Measurements from ENCODE around the gene PTGS1. TPM values are rescaled to one million over a fixed set of nuclear protein-coding genes. Genes with fewer than 3 reads are reported as not detected.
"Not testable (repeated sequence)": the region's sequence is repeated elsewhere in the genome, so short reads cannot be mapped to it uniquely, and the experiment has no call there.

The PTGS1 gene
- total RNA-seq, 1 donor from 2014 or later: 2.6 TPM

DNA sequence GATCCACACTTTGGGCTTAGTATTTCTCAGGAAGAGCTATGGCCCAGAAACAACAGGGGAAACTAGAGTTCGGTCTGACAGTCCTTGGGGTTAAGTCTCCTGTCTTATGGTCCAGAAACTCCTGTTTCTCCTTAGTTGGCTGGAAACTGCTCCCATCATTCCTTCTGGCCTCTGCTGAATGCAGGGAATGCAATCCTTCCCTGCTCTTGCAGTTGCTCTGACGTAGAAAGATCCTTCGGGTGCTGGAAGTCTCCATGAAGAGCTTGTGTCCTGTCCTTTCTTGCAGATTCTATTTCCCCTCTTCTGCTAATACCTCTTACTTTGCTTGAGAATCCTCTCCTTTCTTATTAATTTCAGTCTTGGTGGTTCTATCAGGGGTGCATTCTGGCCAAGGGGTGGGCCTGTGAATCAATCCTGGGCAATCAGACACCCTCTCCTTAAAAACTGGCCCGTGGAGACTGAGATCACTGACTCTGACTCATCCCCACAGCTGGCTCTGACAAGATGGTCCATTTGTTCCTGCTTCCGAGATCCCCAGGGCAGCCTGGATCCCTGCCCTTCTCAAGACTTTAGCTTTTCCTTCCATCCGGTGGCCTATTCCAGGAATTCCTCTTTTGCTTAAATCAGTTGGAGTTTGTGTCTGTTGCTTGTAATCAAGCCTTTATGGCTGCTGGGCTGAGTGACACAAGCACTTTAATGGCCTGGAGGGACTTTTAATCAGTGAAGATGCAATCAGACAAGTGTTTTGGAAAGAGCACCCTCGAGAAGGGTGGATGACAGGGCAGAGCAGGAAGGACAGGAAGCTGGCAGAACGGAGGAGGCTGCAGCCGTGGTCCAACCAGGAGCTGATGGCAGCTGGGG lies 23.7 kb downstream of the PTGS1 start:
- peaks cover 8 to 14% (median 8%) of the 10 kb centered on the region in 3 donors for H3K4me1 ChIP-seq (ENCODE audit: control insufficient read depth in 3 of 3, insufficient read depth in 3 of 3, low read length in 3 of 3)
- H3K36me3 ChIP-seq (ENCODE audit: control insufficient read depth in 3 of 3, insufficient read depth in 3 of 3, low read length in 3 of 3): no peaks in the 10 kb centered on the region
- H3K4me3 ChIP-seq (ENCODE audit: low read length in 3 of 3): no peak overlapping the region
- H3K27ac ChIP-seq (ENCODE audit: low read depth, low read length): peak overlapping the region; percentile 61
- peaks cover 0 to 6% (median 2%) of the 10 kb centered on the region in 3 donors for H3K27me3 ChIP-seq (ENCODE audit: control insufficient read depth in 3 of 3, insufficient read depth in 3 of 3, low read length in 3 of 3)
- H3K9me3 ChIP-seq (ENCODE audit: control insufficient read depth in 3 of 3, low read length in 3 of 3): no peaks in the 10 kb centered on the region
- no peak overlapping the region for H3K9ac ChIP-seq (ENCODE audit: low read depth in 1 of 3, low read length in 3 of 3)

DNA sequence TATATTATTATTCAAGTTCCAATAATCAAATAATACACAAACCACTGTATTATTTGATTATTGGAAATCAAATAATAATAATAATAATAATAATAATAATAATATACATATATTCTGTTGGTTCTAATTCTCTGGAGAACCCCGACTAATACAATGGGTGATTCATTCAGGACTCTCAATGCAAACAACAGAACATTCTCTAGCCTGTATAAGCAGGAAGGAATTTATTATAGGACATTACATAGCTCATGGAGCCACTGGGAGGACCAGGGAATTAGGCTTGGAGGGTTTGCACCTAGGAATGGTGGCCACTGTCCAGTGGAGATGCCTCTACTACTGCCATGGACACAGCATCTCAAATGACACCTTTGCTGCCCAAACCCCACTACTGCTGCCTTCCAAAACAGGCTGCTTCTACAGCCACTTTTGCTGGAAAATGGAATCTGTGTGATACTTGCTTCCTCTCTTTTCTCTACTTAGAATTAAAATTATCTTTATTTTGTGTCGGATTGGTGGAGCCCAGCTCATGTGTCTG lies 25.9 kb downstream of the PTGS1 start:
- no peak overlapping the region for H3K9ac ChIP-seq (ENCODE audit: low read depth in 1 of 3, low read length in 3 of 3)

GRCh38 chr9:122397749-122398148 lies 26.9 kb downstream of the PTGS1 start:
- no peak overlapping the region for H3K9ac ChIP-seq (ENCODE audit: low read depth in 1 of 3, low read length in 3 of 3)
- H3K27me3 ChIP-seq (ENCODE audit: control insufficient read depth in 3 of 3, insufficient read depth in 3 of 3, low read length in 3 of 3): peaks cover 0 to 2% (median 0%) of the 10 kb centered on the region in 3 donors
- H3K27ac ChIP-seq (ENCODE audit: low read depth, low read length): no peak overlapping the region

More for the DNA sequence above, 25.9 kb downstream of the PTGS1 start:
- H3K27ac ChIP-seq (ENCODE audit: low read depth, low read length): no peak overlapping the region
- H3K27me3 ChIP-seq (ENCODE audit: control insufficient read depth in 3 of 3, insufficient read depth in 3 of 3, low read length in 3 of 3): peaks cover 0 to 4% (median 2%) of the 10 kb centered on the region in 3 donors
- H3K4me1 ChIP-seq (ENCODE audit: control insufficient read depth in 3 of 3, insufficient read depth in 3 of 3, low read length in 3 of 3): peaks cover 4 to 12% (median 8%) of the 10 kb centered on the region in 3 donors
- no peaks in the 10 kb centered on the region for H3K9me3 ChIP-seq (ENCODE audit: control insufficient read depth in 3 of 3, low read length in 3 of 3)
- no peaks in the 10 kb centered on the region for H3K36me3 ChIP-seq (ENCODE audit: control insufficient read depth in 3 of 3, insufficient read depth in 3 of 3, low read length in 3 of 3)
- H3K4me3 ChIP-seq (ENCODE audit: low read length in 3 of 3): no peak overlapping the region

DNA sequence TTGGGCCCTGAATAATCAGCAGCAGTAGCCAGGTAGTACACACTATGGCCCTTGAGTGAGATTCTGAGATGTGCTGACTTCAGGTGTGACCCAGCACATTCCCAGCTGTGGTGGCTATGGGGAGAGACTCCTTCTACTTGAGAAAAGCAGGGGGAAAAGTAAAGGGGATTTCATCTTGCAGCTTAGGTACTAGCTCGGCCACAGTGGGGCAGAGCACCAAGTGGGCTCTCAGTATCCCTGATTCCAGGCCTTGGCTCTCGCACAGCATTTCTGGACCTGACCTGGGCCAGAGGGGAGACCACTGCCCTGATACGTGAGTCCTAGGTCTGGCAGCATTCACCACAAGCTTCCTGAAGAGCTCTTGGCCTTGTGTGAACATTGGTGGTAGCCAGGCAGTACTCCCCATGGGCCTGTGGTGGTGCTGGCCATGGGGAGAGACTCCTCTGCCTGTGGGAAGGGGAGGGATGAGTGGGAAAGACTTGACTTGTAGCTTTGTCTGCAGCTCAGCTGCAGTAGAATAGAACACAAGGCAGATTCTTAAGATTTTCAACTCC lies 27.6 kb downstream of the PTGS1 start:
- Histone ChIP-seq H3K27ac (ENCODE audit: low read depth, low read length) (no peak overlapping the region), H3K4me1 (ENCODE audit: control insufficient read depth in 3 of 3, insufficient read depth in 3 of 3, low read length in 3 of 3) (peaks cover 4 to 8% (median 8%) of the 10 kb centered on the region in 3 donors), H3K4me3 (ENCODE audit: low read length in 3 of 3) (no peak overlapping the region), H3K27me3 (ENCODE audit: control insufficient read depth in 3 of 3, insufficient read depth in 3 of 3, low read length in 3 of 3) (peaks cover 0 to 2% (median 0%) of the 10 kb centered on the region in 3 donors), H3K9ac (ENCODE audit: low read depth in 1 of 3, low read length in 3 of 3) (no peak overlapping the region), H3K9me3 (ENCODE audit: control insufficient read depth in 3 of 3, low read length in 3 of 3) (no peaks in the 10 kb centered on the region), H3K36me3 (ENCODE audit: control insufficient read depth in 3 of 3, insufficient read depth in 3 of 3, low read length in 3 of 3) (no peaks in the 10 kb centered on the region)

More at GRCh38 chr9:122397749-122398148, 26.9 kb downstream of the PTGS1 start:
- Histone ChIP-seq H3K4me1 (ENCODE audit: control insufficient read depth in 3 of 3, insufficient read depth in 3 of 3, low read length in 3 of 3) (peaks cover 4 to 10% (median 8%) of the 10 kb centered on the region in 3 donors), H3K36me3 (ENCODE audit: control insufficient read depth in 3 of 3, insufficient read depth in 3 of 3, low read length in 3 of 3) (no peaks in the 10 kb centered on the region), H3K9me3 (ENCODE audit: control insufficient read depth in 3 of 3, low read length in 3 of 3) (no peaks in the 10 kb centered on the region), H3K4me3 (ENCODE audit: low read length in 3 of 3) (no peak overlapping the region)

DNA sequence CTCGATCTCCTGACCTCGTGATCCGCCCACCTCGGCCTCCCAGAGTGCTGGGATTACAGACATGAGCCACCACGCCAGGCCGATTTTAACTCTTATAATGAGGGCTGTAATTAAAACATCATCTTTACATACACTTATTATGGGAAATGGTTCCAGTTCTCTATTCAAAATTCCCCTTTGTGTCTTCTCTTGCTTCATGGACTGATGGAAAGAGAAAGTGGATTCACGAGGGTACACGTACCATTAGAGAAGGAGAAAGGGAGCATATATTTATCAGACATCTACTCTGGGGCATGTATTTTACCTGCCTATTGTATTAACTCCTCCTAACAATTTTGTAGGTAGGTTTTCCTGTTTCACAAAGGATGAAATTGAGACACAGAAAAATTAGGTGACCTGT lies 31.1 kb downstream of the PTGS1 start:
- Histone ChIP-seq H3K4me3 (ENCODE audit: low read length in 3 of 3) (no peak overlapping the region), H3K9me3 (ENCODE audit: control insufficient read depth in 3 of 3, low read length in 3 of 3) (no peaks in the 10 kb centered on the region), H3K27me3 (ENCODE audit: control insufficient read depth in 3 of 3, insufficient read depth in 3 of 3, low read length in 3 of 3) (peaks cover 0 to 3% (median 3%) of the 10 kb centered on the region in 3 donors), H3K27ac (ENCODE audit: low read depth, low read length) (no peak overlapping the region), H3K9ac (ENCODE audit: low read depth in 1 of 3, low read length in 3 of 3) (no peak overlapping the region), H3K4me1 (ENCODE audit: control insufficient read depth in 3 of 3, insufficient read depth in 3 of 3, low read length in 3 of 3) (no peaks in the 10 kb centered on the region), H3K36me3 (ENCODE audit: control insufficient read depth in 3 of 3, insufficient read depth in 3 of 3, low read length in 3 of 3) (no peaks in the 10 kb centered on the region)

DNA sequence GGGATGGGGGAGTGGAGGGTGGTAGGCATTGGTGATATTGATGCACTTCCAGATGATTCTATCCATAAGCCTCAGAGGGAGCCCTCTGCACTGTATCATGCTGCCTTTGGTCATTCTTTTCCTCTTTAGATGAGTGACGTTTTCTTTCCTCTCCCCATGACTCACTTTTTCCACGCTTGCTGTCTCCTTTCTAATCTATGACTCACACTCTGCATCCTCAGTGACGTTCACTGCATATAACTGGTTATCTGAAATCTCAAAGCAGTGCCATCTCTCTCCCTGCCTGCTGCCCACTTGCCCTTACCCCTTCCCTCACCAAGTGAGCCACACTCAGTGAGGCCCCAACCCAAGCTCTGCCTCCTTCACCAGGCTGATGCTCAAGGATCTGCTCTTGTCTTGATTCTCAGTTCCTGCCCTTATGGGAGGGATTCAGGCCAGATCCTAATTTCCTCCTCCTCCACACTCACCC lies 31.6 kb downstream of the PTGS1 start:
- H3K4me3 ChIP-seq (ENCODE audit: low read length in 3 of 3): no peak overlapping the region
- H3K9ac ChIP-seq (ENCODE audit: low read depth in 1 of 3, low read length in 3 of 3): no peak overlapping the region
- no peak overlapping the region for H3K27ac ChIP-seq (ENCODE audit: low read depth, low read length)
- peaks cover 0 to 3% (median 3%) of the 10 kb centered on the region in 3 donors for H3K27me3 ChIP-seq (ENCODE audit: control insufficient read depth in 3 of 3, insufficient read depth in 3 of 3, low read length in 3 of 3)
- no peaks in the 10 kb centered on the region for H3K36me3 ChIP-seq (ENCODE audit: control insufficient read depth in 3 of 3, insufficient read depth in 3 of 3, low read length in 3 of 3)
- H3K9me3 ChIP-seq (ENCODE audit: control insufficient read depth in 3 of 3, low read length in 3 of 3): no peaks in the 10 kb centered on the region
- H3K4me1 ChIP-seq (ENCODE audit: control insufficient read depth in 3 of 3, insufficient read depth in 3 of 3, low read length in 3 of 3): no peaks in the 10 kb centered on the region

GRCh38 chr9:122402874-122403273 lies 32.0 kb downstream of the PTGS1 start:
- no peak overlapping the region for H3K4me3 ChIP-seq (ENCODE audit: low read length in 3 of 3)
- H3K4me1 ChIP-seq (ENCODE audit: control insufficient read depth in 3 of 3, insufficient read depth in 3 of 3, low read length in 3 of 3): no peaks in the 10 kb centered on the region
- H3K27ac ChIP-seq (ENCODE audit: low read depth, low read length): no peak overlapping the region
- H3K27me3 ChIP-seq (ENCODE audit: control insufficient read depth in 3 of 3, insufficient read depth in 3 of 3, low read length in 3 of 3): peaks cover 0 to 3% (median 3%) of the 10 kb centered on the region in 3 donors
- H3K9ac ChIP-seq (ENCODE audit: low read depth in 1 of 3, low read length in 3 of 3): no peak overlapping the region
- H3K36me3 ChIP-seq (ENCODE audit: control insufficient read depth in 3 of 3, insufficient read depth in 3 of 3, low read length in 3 of 3): no peaks in the 10 kb centered on the region
- no peaks in the 10 kb centered on the region for H3K9me3 ChIP-seq (ENCODE audit: control insufficient read depth in 3 of 3, low read length in 3 of 3)

DNA sequence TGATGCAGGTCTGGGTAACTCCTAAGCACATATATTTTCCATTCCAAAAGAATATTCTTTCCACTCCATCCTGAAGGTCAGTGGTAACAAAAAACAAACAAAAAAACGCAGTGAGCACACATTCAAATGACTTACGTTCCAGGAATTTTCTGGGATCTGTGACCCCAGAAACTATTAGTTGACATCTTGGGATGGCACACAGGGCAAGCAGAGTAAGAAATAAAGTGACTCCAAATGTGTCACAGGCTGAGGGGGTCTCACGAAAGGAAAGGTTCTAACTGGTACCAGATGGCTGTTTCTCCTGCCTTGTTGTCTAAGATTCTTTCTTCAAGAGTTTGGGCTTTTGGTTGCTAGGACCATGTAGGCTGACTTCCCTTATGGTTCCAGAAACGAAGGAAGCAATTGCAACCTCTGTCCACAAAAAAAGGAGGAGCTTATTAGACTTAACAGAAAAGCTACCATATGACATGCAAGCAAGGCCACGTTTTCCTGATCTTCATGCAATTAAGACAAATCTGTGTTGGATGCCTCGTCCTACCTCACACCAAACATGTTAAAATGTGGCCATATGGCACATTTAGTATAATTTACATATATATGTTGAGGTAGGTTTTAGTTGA lies 32.7 kb downstream of the PTGS1 start:
- no peaks in the 10 kb centered on the region for H3K4me1 ChIP-seq (ENCODE audit: control insufficient read depth in 3 of 3, insufficient read depth in 3 of 3, low read length in 3 of 3)
- H3K9me3 ChIP-seq (ENCODE audit: control insufficient read depth in 3 of 3, low read length in 3 of 3): no peaks in the 10 kb centered on the region
- no peak overlapping the region for H3K9ac ChIP-seq (ENCODE audit: low read depth in 1 of 3, low read length in 3 of 3)
- H3K27ac ChIP-seq (ENCODE audit: low read depth, low read length): no peak overlapping the region
- H3K4me3 ChIP-seq (ENCODE audit: low read length in 3 of 3): no peak overlapping the region
- peaks cover 0 to 3% (median 3%) of the 10 kb centered on the region in 3 donors for H3K27me3 ChIP-seq (ENCODE audit: control insufficient read depth in 3 of 3, insufficient read depth in 3 of 3, low read length in 3 of 3)
- no peaks in the 10 kb centered on the region for H3K36me3 ChIP-seq (ENCODE audit: control insufficient read depth in 3 of 3, insufficient read depth in 3 of 3, low read length in 3 of 3)

DNA sequence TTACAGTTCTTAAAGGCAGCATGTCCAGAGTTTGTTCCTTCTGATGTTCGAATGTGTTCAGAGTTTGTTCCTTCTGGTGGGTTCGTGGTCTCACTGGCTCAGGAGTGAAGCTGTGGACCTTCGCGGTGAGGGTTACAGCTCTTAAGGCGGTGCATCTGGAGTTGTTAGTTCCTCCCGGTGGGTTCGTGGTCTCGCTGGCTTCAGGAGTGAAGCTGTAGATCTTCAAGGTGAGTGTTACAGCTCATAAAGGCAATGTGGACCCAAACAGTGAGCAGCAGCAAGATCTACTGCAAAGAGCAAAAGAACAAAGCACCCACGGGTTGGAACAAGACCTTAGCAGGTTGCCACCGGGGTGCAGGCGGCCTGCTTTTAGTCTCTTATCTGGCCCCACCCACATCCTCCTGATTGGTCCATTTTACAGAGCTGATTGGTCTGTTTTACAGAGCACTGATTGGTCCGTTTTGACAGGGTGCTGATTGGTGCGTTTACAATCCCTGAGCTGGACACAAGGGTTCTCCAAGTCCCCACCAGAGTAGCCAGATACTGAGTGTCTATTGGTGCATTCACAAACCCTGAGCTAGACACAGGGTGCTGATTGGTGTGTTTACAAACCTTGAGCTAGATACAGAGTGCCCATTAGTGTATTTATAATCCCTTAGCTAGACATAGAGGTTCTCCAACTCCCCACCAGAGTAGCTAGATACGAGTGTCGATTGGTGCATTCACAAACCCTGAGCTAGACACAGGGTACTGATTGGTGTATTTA lies 34.7 kb downstream of the PTGS1 start:
- H3K4me3 ChIP-seq (ENCODE audit: low read length in 3 of 3); H3K4me1 ChIP-seq (ENCODE audit: control insufficient read depth in 3 of 3, insufficient read depth in 3 of 3, low read length in 3 of 3); H3K9ac ChIP-seq (ENCODE audit: low read depth in 1 of 3, low read length in 3 of 3); H3K27ac ChIP-seq (ENCODE audit: low read depth, low read length); H3K36me3 ChIP-seq (ENCODE audit: control insufficient read depth in 3 of 3, insufficient read depth in 3 of 3, low read length in 3 of 3); H3K27me3 ChIP-seq (ENCODE audit: control insufficient read depth in 3 of 3, insufficient read depth in 3 of 3, low read length in 3 of 3); H3K9me3 ChIP-seq (ENCODE audit: control insufficient read depth in 3 of 3, low read length in 3 of 3): not testable (repeated sequence)
